GM19452 (cell line): ENCODE measurements around the gene MYBPC3.
A peak's percentile ranks its signal among the peaks of the same experiment; 100 is the strongest.

Source experiments
- ATAC-seq: cut with Tn5 transposase; IDR thresholded peaks from one replicate; pipeline ENCODE4 v1.9.1; 2021; ENCODE audit not compliant: unreplicated experiment

Gene MYBPC3

DNA sequence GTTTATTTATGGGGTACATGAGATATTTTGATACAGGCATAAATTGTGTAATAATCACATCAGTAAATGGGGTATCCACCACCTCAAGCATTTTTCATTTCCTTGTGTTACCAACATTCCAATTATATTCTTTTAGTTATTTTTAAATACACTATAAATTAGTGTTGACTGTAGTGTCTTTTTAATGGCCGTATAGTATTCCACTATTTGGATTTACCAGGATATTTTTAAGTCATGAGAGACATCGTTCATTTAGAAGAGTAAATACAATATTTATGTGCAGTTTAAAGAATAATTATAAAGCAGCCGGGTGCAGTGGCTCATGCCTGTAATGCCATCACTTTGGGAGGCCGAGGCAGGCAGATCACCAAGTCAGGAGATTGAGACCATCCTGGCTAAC is 32.0 kb upstream of the MYBPC3 start:
- ATAC-seq, result no peak

DNA sequence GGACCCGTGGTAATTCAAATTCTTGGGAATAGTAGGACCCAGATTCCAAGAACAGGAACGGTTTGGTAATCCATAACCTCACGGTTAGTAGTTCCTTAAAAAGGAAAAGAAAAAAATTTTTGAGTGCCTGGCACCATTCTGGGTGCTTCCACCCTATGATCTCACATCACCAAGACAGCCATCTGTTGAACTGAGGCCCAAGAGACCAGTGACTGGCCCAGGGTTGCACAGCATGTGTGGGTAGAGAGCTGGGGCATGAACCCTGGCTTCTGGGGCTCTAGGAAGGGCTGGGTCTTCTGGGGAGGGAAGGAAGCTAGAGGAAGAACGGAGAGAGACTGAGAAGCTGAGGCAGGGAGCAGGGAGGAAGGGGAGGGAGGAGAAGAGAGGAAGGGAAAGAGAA is 30.6 kb upstream of the MYBPC3 start:
- no peak for ATAC-seq

DNA sequence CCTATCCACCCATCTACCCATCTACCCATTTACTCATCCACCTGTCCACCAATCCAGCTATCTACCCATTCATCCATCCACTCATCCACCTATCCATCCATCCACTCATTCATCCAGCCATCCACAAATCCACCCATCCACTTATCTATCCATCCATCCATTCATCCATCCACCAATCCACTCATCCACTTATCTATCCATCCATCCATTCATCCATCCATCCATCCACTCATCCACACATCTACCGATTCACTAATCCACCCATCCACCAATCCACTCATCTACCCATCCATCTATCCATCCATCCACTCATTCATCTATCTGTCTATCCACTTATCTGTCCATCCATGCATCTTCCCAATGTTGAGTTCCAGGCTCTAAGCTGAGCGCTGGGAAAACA is 27.6 kb upstream of the MYBPC3 start:
- no peak for ATAC-seq

DNA sequence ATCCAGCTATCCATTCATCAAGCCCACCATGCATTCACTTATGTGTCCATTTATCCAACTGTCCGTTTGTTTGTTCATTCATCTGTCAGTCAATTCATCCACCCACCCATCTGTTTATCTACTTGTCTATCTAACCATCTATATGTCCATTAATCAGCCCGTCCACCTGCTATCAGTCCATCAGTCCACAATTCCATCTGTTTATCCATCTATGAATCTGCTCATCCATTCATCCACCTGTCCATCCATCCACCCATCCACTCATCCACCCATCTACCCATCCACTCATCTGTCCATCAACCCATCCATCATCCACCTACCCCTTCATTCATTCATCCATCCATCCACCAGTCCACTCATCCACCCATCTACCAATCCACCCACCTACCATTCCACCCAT is 26.8 kb upstream of the MYBPC3 start:
- ATAC-seq, result no peak

DNA sequence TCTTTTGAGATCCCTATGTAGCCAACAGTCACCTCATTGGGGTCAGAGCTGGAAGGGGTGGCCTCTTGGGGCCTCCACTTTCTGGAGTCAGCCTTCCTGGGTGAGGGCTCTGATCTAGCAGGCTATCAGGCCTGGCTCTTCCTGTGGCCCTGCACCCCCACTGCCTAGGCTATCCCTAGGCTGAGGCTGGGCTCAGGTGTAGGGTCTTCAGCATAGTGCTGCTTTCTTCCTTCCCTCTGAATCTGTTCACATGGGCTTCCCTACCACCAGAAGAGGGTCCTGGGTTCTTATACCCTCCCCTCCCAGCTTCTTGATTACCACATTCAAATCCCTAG is 26.3 kb upstream of the MYBPC3 start:
- ATAC-seq, result peak; percentile 4

DNA sequence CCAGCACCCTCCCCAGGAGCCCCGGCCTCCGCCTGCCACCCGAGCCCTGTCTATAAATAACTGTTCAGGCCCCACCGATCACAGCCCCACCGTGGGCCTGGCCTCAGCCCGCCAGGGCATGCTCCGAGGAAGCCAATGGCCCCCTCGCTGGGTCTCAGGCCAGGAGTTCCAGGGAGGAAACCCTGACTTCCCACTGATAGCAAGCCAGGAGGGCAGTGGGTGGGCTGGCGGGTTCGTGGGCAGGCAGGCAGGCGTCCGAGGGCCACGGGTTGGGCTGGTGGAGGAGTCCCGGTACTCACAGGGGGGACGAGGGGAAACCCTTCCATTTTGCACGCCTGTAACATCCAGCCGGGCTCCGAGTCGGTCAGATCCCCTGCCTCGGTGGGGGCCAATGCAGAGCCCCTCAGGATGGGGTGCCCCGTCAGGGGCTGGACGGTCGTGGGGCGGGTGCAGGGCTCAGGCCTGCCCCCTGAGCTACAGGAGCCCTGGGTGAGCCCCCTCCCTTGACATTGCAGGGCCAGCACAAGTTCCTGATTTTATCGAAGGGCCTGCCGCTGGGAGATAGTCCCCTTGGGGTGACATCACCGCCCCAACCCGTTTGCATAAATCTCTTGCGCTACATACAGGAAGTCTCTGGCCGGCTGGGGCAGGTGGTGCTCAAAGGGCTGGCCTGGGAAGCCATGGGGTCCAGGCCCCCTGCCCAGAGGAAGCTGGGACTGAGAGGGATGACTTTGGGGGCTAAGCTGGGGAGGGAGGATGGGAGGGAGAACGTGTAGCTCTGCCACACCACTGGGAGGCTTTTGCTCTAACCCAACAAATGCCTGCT is 25.7 kb upstream of the MYBPC3 start, which contains the start of gene SPI1:
Gene SPI1, minus strand, starts transcription at position 538 of the 826 bp plus-strand sequence. Its CDS starts 194 bp downstream, at position 344.
- ATAC-seq, result peak; percentile 78

DNA sequence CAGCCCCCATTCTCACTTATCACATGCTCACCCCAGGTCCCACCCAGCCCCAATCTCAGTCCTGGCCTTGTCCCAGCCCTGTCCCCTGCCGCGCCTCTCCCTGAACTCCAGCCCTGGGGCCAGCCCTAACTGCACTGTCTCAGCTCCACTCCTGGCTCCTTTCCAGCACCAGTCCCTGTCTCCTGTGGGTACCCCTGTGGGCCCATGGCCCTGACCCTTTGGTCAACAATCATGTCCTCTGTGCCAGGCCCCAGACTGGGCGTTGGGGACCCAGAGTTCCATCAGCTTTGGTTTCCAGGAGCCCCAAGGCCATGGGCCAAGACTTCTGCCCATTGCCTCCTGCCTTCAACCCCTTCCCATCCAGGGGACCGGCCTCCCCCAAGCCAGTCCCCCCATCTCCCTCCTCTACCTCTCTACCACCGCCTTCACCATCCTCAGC is 25.1 kb upstream of the MYBPC3 start:
- ATAC-seq, result no peak

DNA sequence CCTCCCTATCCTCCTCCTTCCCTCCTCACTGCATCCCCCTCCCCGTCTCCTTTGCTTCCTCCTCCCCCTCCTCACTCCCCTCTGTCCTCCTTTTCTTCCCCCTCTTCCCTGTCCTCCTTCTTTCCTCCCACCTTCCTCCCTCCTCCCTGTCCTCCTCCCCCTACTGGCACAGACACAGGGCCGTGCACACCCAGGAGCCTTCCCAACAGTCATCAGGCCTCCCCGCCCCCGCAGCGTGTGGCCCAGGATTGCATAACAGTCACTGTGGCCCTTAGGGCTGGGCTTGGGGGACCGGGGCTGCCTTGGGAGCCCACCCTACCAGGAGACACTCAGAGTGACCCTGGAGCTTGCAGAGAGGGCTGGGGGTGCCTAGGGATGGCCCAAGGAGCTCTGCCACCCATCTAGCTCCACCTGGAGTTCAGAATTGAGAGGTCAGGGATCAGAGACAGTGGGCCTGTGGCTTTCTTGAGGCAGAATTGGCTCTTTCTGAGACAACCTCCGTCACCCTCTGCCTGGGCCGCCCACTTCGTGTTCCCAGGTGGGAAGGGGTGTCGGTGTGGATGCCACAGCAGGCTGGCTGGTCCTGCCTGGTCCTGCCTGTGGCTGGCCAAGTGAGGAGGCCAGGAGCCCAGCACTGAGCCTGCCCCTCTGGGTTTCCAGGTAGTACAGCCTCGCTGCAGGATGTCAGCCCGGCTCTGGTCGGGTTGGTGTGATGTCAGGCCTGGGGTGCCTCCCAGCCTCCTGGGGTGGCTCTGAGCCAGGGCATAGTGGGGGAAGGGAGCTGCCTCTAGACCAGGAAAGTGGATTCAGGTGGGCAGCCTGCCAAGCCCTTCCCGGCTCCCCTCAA is 24.2 kb upstream of the MYBPC3 start:
- peak; percentile 42 for ATAC-seq

DNA sequence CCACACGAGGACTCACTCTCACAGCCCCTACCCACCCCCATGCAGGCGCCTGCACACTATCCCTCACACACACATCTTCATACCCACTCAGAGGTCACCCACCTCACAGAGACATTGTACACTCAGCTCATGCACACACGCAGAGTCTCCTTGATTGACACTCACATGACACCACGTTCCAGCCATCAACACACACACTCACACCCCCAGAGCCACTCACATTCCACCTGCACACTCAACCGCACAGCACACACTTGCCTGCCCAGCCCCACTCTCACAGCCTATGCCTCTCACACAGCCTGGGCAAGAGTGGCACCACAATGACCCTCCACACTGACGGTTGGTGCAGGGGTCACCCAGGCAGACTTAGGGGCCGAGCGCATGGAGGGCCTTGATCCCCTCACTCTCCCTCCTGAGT is 23.6 kb upstream of the MYBPC3 start:
- ATAC-seq, result no peak

DNA sequence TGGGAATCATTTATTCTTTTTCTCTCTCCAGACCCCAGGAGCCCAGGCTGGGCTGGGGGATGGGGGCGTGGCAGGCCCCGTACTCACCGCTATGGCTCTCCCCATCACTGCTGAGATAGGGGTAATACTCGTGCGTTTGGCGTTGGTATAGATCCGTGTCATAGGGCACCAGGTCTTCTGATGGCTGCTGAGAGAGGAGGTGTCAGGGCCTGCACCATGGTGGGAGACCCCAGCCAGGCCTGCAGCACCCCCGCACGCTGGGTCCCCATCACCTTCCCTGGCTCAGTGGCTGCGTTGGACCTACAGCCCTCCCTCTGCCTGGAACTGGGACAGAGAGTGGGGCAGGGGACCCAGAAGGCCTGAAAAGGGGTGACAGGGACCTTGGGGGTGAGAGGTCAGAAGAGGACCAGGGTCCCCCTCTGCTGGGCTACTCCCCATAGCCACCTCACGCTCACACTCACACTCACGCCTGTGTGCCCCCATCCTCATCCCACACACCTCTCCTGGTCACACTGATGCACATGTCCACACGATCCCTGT is 23.1 kb upstream of the MYBPC3 start:
- ATAC-seq, result no peak

DNA sequence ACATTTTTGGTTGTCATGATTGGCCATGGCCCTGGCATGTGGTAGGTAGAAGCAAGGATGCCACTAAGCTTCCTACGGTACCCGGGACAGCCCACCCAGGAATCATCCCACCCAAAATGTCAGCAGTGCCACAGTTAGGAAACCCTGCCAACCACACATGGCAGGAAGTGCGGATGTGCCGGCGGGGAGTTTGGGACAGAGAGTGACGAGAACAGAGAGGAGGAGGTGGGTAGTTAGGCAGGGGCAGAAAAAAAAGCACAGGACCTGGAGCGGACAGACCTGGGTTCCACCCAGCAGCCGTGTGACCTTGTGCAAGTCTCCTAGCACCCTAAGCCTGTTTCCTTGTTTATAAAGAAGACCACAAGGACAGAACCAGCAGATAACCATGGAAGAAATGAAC is 22.5 kb upstream of the MYBPC3 start:
- ATAC-seq, result no peak

DNA sequence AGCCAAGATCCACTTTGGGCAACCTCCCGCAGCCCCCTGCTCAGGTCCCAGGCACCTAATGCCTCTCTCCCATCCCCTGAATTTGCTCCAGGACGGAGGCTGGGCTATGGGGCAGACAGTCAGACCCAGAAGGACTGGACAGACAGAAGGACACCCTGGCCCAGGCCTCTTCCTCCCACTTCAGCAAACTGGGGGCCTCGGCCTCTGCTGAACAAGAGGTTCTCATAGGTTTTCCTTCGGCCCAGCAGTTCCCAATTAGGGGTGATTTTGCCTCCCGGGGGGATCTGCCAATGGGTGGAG is 22.2 kb upstream of the MYBPC3 start:
- ATAC-seq, result no peak

DNA sequence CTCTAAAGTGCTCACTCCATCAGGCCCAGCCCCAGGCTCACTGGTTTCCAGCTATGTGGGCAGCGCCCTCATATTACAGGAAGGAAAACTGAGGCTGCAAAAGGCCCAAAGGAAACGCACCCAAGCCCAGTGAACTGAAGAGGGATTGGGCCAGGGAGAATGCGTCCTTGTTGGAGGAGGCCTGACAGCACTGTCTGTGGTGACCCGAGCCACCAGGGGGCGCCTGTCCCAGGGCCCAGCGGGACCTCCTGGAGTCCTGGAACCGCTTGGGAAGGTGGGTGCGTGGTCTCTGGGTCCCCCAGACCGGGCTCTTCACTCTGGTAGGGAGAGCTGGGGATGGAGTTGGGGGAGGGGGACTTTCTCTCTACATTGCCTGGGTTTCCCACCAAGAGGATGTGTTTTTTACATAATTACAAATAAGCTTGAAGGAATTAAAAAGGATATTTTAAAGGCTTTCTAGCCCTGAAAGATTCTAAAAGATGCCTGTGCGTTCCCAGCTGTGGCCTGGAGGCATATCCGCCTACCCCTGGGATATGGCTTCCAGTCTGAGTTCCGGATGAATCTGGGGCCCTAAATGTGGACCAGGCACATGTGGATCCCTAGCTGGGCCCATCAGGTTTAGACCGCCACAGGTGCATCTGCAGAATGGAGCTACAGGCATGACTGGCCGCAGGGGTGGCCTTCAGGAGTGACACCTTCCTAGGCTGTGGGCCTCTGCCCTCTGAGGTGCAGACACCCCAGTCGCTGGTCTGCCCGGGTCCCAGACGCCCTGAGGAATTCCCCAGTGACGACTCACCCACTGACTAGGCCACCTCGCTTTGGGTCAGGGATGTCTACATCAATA is 21.6 kb upstream of the MYBPC3 start:
- peak; percentile 36 for ATAC-seq

DNA sequence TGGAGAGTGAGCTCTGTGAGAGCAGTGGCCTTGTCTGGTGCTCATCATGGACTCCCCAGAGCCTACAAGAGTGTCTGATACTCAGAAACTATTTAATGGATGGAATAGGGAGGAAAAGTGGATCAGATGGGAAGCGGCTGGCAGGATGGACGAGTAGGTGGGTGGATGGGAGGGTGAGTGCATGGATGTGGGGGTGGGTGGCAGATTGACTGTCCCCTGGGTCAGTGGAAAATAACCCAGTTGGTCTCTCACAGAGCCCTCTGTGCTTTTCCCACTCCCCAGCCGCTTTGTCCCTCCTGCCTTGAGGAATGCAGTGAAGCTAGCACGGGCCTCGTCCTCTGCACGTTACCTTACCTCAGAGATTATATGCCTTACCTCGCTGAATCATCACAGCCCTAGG is 19.9 kb upstream of the MYBPC3 start:
- no peak for ATAC-seq

DNA sequence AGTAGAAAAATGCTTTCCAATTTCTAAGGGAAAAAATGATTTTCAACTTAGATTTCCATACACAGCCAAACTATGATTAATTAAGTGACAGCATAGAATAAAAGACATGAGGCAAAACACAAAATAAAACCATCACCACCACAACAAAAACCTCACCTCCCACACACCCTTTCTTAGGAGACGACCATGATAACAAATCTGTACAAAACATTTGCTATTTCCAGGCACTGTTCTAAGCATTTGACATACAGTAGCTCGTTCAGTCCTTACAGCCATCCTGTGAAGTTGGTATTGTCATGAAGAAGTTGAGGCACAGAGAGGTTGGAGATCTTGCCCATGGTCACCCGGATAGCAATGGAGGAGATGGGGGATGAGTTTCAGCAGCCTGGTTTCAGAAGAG is 17.2 kb upstream of the MYBPC3 start:
- no peak for ATAC-seq

DNA sequence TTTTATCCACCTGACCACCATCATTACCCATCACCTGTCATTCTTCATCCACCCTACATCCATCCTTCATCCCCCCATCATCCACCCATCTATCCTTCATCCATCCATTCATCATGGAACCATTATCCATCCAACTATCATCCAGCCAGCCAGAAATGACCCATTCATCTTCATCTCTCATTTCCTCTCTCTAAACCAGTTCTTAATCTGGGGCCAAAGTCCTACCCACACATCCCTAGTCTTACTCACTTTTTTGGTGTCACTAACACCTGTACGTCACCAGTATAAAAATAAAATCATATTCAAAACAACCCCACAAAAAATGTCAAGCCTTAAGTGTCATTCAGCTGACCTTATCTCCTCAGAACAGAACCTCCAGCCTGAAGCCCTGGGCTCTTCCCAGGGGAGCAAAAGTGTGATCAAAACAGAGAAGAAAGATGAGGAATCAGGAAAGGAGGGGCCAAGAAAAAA is 13.6 kb upstream of the MYBPC3 start:
- no peak for ATAC-seq

DNA sequence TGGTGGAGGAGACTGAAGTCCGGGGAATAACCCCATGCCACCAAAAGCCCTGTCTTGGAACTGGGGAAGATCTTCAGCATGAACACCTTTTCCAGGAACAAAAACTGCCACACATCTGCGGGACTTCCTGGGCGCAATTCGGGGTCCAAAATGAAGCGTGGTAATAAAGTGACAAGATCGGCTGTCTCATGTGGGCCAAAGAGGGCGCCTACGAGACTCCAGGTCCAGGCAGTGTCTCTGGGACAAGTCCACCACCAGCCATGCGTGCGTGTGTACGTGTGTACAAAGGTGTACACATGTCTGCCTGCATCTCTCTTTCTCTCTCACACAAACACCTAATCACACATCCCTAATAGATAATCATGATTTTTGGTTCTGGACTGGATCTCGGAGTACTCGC is 8.9 kb upstream of the MYBPC3 start:
- ATAC-seq, result no peak

DNA sequence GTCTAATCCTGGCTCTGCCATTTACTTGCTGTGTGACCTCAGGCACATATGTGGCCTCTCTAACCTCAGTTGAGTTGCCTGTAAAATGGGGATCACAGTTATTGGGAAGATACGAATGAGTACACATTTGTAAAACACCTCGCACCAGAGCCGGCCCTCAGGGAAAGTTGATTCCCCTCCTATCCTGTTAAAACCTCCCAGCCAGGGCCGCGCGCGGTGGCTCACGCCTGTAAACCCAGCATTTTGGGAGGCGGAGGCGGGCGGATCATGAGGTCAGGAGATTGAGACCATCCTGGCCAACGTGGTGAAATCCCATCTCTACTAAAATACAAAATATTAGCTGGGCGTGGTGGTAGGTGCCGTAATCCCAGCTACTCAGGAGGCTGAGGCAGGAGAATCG is 7.8 kb upstream of the MYBPC3 start:
- no peak for ATAC-seq

DNA sequence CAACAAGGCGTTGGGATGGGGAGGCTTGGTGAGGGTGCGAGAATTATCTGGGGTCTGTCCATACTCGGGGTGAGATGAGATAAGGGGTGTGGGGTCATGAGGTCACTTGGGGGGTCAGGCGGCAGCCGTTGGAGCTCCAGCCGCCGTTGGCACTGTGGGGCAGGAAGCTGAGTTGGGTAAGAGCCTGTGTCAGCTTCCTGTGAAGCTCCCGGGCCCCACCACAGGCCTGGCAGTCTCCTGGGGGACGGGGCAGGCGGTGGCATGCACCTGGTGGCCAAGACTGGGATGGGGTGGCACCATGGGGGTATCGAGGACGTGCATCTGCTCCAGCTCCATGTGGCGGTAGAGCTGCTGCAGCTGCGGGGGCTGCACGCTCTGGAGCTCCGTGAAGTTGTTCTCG is 7.1 kb upstream of the MYBPC3 start:
- no peak for ATAC-seq

DNA sequence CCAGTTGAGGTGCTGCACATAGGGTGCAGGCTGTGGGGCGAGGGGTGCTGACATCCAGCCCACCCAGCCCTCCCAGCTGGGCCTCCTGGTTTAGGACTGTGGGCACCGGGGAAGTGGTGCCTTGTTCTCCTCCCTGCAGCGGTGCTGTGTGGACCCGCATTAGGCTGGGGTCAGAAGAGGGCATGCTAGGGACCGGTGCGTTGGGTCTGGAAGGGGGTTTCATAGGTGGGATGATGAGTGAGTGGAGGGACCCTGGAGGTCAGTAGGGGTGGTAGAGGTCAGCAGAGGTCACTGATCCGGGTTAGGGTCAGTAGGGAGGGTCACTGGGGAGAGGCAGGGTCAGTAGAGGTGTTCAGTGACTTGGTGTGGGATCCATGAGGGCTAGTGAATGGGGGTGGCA is 6.7 kb upstream of the MYBPC3 start:
- no peak for ATAC-seq

DNA sequence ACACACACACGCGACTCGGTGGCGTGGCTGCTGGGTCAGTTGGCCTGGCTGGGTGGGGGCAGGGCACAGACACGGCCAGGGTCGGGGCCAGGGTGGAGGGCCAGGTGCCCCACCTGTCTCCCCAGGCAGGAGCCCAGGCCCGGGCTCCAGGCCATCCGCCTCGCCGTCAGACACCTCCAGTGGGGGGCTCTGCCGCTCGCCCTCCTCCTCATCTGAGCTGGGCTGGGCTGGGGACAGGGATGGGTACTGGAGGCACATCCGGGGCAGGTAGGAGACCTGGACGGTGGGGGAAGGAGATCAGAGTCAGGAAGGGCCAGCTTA is 6.2 kb upstream of the MYBPC3 start:
- ATAC-seq, result no peak
